Measurements from ENCODE around the gene TTC16.
"Not testable (repeated sequence)": the region's sequence is repeated elsewhere in the genome, so short reads cannot be mapped to it uniquely, and the experiment has no call there.

The TTC16 gene

DNA sequence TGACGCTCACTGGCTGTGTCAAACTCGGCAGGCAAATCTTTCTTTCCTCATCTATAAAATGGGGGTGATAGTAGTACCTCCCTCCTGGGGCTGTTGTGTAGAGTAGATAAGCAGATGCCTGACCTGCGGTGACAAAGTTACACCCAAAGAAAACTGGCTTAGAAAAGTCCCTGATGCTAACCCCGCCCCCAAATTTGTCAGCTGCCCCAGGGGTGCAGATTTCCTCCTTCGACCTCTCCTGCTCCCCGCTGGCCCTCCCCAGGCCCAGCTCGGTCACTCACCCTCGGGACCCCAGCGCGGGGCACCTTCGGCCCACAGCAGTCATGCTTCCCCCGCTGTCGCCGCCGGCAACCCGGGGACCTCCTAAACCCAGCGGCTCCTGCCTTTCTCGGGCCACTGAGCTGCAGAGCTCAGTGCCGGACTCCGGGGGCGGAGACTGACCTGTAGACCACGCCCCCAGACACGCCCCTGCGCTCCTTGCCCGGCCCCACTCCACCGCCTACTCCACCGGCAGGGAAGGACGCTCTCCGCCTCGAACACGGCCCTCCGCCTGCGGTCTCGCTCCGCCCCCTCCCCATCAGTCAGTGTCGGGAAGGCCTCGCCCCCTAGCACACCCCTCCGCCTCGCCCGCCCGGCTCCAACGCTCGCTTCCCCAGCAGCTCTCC is 55.2 kb downstream of the TTC16 start:
- DNase-seq: peak; percentile 76

DNA sequence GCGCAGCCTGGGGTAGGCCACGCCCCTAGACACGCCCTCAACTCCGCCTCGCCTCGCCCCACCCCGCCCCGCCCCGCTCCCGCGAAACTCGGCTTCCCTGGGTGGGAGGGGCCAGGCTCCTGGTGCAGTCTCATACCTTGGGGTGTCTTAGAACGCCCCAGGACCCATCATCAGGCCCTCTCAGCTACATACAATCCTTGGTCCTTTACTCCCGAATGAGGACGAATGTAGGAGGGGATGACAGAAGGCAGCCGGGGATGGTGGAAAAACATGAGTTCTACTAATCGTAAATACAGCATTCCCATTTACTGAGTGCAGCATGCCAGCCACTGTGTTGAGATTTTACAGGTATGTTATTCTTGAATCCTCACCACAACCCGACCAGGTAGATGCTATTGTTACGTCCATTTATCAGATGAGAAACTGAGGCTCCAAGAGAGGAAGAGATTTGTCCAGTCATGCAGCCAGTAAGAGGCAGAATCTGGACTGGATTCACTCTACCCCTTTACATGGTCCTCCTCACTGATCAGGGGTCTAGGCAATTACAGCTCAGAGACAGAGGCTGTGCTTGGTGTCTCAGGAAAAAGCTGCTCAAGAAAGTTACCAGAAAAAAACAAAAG is 55.8 kb downstream of the TTC16 start:
- no peak for DNase-seq

DNA sequence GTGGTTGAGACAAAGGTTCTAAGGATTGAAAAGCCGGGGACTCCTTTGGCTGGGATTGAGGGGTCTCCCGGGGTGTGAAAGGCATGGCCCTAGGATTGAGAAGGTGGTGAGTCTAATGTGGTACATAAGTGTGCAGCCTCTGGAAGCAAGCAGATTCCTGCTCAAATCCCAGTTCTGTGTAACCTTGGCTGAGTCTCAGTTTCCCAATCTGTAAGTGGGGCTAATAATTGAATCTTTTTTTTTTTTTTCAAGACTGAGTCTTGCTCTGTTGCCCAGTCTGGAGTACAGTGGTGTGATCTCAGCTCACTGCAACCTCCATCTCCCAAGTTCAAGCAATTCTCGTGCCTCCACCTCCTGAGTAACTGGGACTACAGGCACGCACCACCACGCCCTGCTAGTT is 56.7 kb downstream of the TTC16 start:
- DNase-seq: no peak

DNA sequence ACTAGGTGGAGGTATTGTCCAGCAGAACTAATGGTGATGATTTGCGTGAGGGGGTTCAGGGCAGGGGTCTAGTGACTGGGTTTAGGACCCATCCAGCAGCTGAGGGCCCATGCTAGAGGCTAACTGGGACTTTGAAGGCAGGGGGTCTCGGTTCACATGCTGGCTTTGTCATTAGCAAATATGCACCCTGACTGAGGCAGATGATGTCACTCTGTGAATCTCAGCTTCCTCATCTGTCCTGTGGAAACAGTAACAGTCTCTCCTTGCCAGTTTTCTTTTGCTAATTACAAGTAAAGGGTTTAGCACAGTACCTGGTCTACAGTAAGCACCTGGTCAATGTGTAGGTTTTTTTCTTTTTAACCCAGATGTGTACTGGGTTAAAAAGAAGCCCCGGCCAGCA is 57.4 kb downstream of the TTC16 start:
- DNase-seq: no peak

DNA sequence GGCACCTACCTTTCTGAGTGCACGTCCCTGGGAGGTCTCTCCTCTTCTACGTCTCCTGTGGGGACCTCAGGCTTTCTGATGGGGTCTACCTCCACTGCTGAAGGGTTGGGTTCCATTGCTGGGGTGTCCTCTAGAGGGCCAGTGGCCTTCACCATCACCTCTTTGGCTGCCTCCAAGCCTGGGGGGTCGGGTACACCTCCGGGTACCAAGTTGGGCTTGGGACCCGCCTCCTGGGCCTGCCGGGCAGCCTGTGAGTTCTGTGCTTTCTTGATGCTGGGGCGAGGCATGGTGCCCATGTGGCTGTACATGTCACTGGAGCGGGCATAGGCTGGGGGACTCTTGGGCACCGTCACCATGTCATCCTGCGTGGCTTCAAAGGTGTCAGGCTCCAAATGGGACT is 58.1 kb downstream of the TTC16 start:
- no peak for DNase-seq

DNA sequence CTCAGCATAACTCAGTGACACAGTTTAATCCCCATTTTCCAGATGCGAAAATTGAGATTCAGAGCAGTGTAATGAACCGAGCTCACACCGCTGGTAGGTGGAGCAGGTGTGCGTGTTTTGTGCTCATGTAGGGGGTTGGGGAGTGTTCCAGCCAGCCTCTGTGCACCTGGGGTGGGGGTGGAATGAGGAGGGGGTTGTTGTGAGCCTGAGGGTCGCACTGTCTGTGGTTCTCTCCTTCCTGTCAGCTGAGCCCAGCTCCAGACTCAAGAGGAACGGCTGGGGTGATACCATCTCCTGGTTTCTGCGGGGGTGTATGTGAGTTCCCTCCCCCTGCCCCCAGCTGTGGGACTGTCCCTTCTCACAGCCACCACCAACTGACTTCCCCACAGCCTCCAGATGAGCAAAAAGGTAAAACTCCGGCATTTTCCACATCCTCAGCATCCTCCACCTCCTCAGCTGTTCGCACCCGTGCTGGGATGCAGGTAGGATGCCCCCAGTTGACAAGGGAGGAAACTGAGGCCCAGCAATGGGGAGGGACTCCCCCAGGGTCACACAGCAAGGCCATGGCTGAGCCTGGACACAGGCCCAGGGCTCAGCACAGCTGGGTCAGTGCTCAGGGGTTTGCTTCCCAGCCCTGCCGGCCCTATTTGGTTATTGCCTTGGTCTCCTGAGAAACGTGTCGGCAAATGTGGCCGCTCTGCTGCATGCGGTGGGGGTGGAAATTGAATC is 60.5 kb downstream of the TTC16 start:
- peak; percentile 27 for DNase-seq

DNA sequence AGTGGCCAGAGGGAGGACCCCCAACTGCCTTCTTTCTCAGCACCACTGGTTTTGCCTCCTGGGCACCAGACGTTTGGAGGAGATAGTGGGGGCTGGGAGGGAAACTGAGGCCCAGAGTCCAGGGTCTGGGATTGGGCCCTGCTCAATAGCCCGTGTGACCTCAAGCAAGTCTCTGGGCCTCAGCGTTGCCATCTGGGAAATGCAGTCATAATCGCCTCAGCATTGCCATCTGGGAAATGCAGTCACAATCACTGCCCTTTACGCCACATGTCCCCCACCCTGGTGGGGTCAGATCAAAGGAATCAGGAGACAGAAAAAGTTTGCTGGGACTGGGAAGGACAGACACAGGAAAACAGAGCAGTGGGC is 61.0 kb downstream of the TTC16 start:
- DNase-seq: no peak

DNA sequence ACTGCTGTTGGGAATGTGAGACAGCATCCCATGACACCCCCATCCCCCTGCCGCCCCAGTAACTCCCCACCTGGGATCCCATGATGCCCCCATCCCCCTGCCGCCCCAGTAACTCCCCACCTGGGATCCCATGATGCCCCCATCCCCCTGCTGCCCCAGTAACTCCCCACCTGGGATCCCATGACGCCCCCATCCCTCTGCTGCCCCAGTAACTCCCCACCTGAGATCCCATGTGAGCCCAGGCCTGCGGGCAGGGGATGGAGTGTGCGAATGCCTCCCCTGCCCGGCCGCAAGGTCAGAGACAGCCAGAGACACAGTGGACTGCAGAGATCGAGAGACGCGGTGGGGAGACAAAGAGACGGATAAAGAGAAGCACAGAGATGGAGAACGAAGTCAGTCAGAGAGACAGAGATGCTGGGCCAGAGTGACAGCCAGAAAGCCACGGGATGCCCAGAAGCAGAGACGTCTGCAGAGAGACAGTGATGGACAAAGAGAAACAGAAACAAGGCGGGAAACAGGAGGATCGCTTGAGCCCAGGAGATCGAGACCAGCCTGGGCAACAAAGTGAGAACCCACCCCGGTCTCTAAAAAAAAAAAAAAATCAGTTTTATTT is 61.6 kb downstream of the TTC16 start:
- no peak for DNase-seq

DNA sequence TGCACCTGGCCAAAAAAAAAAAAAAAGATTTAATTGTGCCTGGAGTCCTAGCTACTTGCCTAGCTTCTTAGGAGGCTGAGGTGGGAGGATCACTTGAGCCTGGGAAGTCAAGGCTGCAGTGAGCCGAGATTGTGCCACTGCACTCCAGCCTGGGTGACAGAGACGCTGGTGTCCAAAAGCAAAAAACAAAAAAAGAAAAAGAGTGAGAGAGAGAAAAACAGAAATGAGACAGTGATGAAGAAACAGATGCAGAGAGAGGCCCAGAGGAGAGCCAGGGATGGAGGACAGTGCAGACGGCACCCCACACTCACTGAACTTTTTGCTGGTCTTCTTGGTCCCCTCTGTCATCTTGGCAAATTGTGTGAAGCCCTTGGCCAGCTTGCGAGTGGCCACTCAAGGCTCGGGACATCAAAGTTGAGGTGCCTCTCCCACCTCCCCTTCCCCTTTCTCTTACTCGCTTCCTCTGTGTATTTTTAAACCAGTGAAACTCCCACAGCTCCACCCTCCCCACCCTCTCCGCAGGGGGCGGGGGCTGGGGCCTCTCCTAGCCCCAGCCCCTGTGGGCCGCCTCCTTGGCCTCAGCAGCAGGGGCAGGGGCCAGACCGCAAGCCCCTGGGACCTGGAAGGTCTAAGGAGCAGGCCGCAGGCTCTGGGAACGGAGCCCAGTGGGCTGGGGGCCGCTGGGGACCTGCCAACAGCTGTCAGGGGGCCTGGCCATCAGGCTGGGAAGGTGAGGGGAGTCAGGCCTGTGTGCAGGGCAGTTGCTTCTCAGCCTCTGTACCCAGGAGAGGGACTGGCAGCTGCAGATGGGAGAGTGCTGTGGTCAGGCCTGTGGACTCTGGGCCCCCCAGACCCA is 62.6 kb downstream of the TTC16 start, which contains the start of gene SH2D3C:
Gene SH2D3C, minus strand, starts transcription at position 387 of the 856 bp plus-strand sequence. Its CDS starts 39 bp downstream, at position 348.
- peak; percentile 36 for DNase-seq

DNA sequence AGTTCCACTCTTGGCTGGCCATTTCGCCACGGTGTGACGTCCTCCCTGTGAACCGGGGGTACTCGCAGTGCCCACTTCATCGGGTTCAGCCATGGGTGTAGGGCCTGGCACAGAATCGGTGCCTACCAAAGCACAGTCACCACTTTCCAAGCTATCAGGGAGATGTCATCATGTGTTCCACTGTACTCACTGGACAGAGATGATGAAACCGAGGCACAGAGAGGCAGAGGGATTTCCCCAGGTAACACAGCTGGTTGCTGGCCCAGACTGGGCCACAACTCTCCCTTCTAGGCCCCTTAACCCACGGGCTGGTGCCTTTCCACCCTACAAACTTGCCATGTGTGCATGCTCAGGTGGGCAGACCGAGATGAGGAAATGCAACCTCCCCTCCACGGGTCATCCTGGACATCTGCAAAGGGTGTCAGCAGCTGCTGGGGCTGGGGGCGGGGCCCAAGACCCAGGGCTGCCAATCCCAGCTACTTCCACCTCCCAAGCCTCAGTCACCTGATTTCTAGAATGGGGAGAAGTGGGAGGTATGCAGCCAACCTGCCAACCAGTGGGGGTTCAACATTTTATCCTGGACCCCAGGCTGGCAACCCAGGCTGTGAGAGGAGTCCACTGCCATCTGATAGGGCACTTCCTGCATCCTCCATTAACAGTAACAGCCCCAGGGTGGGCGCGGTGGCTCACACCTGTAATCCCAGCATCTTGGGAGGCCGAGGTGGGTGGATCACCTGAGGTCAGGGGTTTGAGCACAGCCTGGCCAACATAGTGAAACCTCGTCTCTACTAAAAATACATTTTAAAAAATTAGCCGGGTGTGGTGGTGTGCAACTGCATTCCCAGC is 63.5 kb downstream of the TTC16 start:
- peak; percentile 63 for DNase-seq

DNA sequence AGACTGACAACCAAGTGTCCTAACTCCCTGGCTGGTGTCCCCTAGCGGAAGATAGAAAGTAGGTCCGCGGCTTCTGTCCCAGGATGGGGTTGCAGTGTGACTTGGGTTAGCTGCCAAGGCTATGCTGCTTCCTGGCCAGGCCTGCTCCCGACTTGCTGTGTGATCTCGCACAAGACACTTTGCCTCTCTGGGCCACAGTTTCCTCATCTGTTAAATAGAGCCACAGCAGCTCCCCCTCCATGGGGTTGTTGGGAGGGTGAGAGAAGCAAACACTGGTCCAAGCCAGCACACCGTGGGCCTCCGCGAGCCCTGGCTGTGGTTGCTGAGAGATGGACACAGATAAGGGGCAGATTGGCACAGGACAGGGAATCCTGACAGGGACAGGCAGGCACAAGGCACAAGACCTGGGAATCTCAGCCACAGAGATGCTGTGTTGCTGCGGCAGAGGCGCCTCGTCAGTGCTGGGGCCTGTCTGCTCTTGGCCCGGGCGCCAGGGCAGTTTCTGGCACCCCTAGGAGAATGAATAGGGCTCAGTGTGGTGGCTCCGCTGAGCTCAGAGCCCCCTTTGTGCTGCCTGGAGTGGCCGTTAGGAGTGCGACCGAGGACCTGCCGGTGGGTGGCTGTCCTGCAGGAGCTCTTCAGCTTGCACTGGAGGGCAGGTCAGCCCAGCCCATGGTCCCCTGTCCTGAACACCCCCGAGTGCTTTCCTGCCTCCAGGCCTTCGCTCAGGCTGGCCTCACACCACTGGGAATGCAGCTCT is 64.4 kb downstream of the TTC16 start:
- DNase-seq: no peak

DNA sequence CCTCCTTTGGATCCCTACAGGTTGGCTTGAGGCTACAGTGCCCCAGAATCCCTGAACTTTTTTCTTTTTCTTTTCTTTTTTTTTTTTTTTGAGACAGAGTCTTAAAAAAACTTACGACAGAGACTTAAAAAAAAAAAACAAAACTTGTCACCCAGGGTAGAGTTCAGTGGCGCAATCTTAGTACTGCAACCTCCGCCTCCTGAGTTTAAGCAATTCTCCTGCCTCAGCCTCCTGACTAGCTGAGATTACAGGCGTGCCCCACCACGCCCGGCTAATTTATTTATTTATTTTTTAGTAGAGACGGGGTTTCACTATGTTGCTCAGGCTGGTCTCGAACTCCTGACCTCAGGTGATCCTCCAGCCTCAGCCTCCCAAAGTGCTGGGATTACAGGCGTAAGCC is 65.0 kb downstream of the TTC16 start:
- DNase-seq: not testable (repeated sequence)
